ENCODE data around the gene CCDC70. TPM values are rescaled to one million over a fixed set of nuclear protein-coding genes. Genes with fewer than 3 reads are reported as not detected.
A peak's percentile ranks its signal among the peaks of the same experiment; 100 is the strongest.

The CCDC70 gene
- total RNA-seq, 4 donors from 2014 or later: not detected

DNA sequence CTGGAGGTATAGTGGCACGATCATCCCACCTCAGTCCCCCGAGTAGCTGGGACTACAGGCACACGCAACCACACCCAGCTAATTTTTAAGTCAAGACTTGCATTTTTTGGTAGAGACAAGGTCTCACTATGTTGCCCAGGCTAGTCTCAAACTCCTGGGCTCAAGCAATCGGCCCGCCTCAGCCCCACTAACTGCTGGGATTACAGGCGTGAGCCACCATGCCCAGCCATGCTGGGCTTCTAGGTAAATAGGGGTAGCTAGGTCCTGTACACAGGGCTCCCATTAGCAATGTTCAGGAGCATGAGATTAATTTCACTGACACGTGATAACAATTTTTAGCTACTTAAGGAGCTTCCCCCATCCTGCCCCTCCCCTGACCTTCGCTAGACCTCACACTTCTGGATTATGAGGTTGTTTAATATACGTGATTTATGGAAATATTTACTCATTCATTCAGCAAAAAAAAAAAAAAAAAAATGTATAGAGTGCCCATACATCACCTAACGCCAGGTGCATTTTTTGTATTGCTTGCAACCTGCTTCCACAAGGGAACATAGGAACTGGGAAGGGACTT, 36.0 kb upstream of the CCDC70 start:
- Histone ChIP-seq H3K4me3 (no peak overlapping the region), H3K36me3 (no peaks in the 10 kb centered on the region), H3K27ac (peak overlapping the region; percentile 34 to 71 (median 44)), H3K4me1 (peaks cover 0 to 21% (median 5%) of the 10 kb centered on the region in 4 donors), H3K27me3 (no peaks in the 10 kb centered on the region), H3K9me3 (no peaks in the 10 kb centered on the region)
- TF ChIP-seq POLR2A (IDR thresholded peaks at IDR 0.05): no peak
- TF ChIP-seq, protein P1, sequence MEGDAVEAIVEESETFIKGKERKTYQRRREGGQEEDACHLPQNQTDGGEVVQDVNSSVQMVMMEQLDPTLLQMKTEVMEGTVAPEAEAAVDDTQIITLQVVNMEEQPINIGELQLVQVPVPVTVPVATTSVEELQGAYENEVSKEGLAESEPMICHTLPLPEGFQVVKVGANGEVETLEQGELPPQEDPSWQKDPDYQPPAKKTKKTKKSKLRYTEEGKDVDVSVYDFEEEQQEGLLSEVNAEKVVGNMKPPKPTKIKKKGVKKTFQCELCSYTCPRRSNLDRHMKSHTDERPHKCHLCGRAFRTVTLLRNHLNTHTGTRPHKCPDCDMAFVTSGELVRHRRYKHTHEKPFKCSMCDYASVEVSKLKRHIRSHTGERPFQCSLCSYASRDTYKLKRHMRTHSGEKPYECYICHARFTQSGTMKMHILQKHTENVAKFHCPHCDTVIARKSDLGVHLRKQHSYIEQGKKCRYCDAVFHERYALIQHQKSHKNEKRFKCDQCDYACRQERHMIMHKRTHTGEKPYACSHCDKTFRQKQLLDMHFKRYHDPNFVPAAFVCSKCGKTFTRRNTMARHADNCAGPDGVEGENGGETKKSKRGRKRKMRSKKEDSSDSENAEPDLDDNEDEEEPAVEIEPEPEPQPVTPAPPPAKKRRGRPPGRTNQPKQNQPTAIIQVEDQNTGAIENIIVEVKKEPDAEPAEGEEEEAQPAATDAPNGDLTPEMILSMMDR (IDR thresholded peaks at IDR 0.05): no peak
- DNase-seq: no peak

- Histone ChIP-seq H3K36me3 (no peaks in the 10 kb centered on the region), H3K27me3 (no peaks in the 10 kb centered on the region), H3K9me3 (no peaks in the 10 kb centered on the region), H3K4me3 (no peak overlapping the region), H3K4me1 (peaks cover 0 to 21% (median 5%) of the 10 kb centered on the region in 4 donors), H3K27ac (peak overlapping the region in 1 of 4 donors; percentile 71)
- no peak for DNase-seq
- TF ChIP-seq, protein P1 (IDR thresholded peaks at IDR 0.05): no peak
- no peak for TF ChIP-seq POLR2A (IDR thresholded peaks at IDR 0.05)
Measured at GRCh38 chr13:51826606-51827005, 35.2 kb upstream of the CCDC70 start.

DNA sequence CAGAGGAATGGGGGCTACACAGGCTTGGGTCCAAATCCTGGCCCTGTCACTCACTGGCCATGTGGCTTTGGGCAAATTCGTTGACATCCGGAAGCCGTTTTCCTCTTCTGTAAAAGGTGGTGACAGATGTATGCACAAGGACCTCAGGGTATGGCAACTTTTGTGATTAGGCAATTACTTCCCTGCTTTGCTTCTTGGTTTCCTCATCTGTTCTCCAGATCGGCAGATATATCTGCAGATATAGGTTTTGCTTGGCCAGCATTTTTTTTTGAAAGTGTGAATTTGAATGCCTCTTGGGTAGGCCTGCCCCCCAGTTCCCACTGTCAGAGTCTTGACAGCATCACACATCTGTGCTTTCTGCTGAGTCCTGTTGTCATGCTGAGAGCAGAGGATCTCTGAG, 34.5 kb upstream of the CCDC70 start:
- H3K27ac ChIP-seq: no peak overlapping the region
- TF ChIP-seq POLR2A (IDR thresholded peaks at IDR 0.05): no peak
- TF ChIP-seq, protein P1 (IDR thresholded peaks at IDR 0.05): no peak
- DNase-seq: no peak
- H3K9me3 ChIP-seq: no peaks in the 10 kb centered on the region
- H3K36me3 ChIP-seq: no peaks in the 10 kb centered on the region
- H3K4me3 ChIP-seq: no peak overlapping the region
- H3K27me3 ChIP-seq: no peaks in the 10 kb centered on the region
- peaks cover 0 to 15% (median 5%) of the 10 kb centered on the region in 4 donors for H3K4me1 ChIP-seq

- Histone ChIP-seq H3K4me1 (peaks cover 0 to 5% (median 2%) of the 10 kb centered on the region in 4 donors), H3K9me3 (no peaks in the 10 kb centered on the region), H3K4me3 (no peak overlapping the region), H3K27ac (no peak overlapping the region), H3K36me3 (no peaks in the 10 kb centered on the region), H3K27me3 (no peaks in the 10 kb centered on the region)
- TF ChIP-seq, protein P1 (IDR thresholded peaks at IDR 0.05): no peak
- no peak for TF ChIP-seq POLR2A (IDR thresholded peaks at IDR 0.05)
- DNase-seq: no peak
Measured at GRCh38 chr13:51828730-51829567, 32.8 kb upstream of the CCDC70 start.

GRCh38 chr13:51829568-51829899, 32.2 kb upstream of the CCDC70 start:
- no peak for DNase-seq
- Histone ChIP-seq H3K4me3 (no peak overlapping the region), H3K9me3 (no peaks in the 10 kb centered on the region), H3K4me1 (peaks cover 0 to 5% (median 2%) of the 10 kb centered on the region in 4 donors), H3K36me3 (no peaks in the 10 kb centered on the region), H3K27ac (no peak overlapping the region), H3K27me3 (no peaks in the 10 kb centered on the region)
- TF ChIP-seq POLR2A (IDR thresholded peaks at IDR 0.05): no peak
- TF ChIP-seq, protein P1 (IDR thresholded peaks at IDR 0.05): no peak
